ENCODE results near the gene DAGLA. TPM values are rescaled to one million over a fixed set of nuclear protein-coding genes. Genes with fewer than 3 reads are reported as not detected.

The DAGLA gene
- total RNA-seq, 1 donor = 3.6 TPM

DNA sequence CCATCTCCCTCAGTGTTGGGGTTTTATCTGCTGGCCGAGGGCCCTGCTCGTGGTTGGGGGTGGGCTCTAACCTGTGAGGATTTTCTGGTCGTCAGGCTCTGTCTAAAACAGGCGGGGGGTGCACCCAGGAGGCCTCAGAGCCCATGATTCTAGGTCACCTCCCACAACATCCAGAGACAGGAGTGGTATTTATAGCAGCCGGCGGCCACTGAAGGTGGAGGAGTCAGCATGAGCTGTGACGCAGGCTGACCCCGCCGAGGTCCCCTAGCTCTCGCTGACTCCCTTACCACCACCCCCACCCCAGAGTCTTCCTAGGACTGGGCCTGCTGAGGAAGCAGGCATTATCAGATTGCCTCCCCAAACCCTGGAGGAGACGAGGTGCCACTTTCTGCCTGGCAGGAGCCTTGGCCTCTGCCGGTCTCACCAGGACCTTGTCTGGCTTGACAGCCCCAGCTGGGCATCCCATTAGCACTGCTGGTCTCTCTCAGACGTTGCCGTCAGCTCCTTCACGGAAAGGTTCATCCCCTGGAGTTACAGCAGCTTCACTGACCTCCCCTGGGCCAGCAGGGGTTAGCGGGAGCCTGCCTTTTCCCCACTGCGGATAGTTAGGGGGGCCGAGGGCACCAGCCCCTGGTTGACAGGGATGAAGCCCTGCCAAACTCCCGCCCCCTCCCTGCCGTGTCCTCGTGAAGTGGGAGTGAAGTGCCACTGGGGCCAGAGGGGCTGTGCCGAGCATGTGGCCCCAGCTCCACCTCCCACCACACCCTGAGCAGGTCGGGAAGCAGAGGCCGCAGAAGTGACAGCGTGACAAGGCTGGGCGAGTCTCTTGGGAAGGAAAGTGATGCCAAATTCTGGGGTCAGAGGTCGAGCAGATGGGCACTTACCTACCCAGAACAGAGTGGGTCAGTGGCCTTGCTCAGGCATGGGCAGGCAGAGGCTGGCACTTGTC is 26.5 kb downstream of the DAGLA start:
- no peak overlapping the region for H3K27ac ChIP-seq (ENCODE audit: low read depth, low read length)
- H4K20me1 ChIP-seq (ENCODE audit: insufficient read depth, low read length) = peaks cover 52% of the 10 kb centered on the region
- H2AFZ ChIP-seq (ENCODE audit: low read length) = no peak overlapping the region
- no peak overlapping the region for H3K4me3 ChIP-seq (ENCODE audit: insufficient read depth, low read length)
- DNase-seq (ENCODE audit: insufficient read length, low spot score, missing footprints) = no peak
- peaks cover 7% of the 10 kb centered on the region for H3K79me2 ChIP-seq (ENCODE audit: insufficient read depth, low read length)
- no peak overlapping the region for H3K4me2 ChIP-seq (ENCODE audit: insufficient read depth, low read length)
- H3K9me3 ChIP-seq (ENCODE audit: low read depth, low read length) = no peaks in the 10 kb centered on the region
- no peaks in the 10 kb centered on the region for H3K4me1 ChIP-seq (ENCODE audit: insufficient read depth, low read length)
- H3K27me3 ChIP-seq (ENCODE audit: insufficient read depth, low read length) = no peaks in the 10 kb centered on the region
- H3K36me3 ChIP-seq (ENCODE audit: insufficient read depth, low read length) = no peaks in the 10 kb centered on the region
- TF ChIP-seq, protein P1, sequence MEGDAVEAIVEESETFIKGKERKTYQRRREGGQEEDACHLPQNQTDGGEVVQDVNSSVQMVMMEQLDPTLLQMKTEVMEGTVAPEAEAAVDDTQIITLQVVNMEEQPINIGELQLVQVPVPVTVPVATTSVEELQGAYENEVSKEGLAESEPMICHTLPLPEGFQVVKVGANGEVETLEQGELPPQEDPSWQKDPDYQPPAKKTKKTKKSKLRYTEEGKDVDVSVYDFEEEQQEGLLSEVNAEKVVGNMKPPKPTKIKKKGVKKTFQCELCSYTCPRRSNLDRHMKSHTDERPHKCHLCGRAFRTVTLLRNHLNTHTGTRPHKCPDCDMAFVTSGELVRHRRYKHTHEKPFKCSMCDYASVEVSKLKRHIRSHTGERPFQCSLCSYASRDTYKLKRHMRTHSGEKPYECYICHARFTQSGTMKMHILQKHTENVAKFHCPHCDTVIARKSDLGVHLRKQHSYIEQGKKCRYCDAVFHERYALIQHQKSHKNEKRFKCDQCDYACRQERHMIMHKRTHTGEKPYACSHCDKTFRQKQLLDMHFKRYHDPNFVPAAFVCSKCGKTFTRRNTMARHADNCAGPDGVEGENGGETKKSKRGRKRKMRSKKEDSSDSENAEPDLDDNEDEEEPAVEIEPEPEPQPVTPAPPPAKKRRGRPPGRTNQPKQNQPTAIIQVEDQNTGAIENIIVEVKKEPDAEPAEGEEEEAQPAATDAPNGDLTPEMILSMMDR (IDR thresholded peaks at IDR 0.05; ENCODE audit: extremely low read depth, low read depth, low read length) = no peak

DNA sequence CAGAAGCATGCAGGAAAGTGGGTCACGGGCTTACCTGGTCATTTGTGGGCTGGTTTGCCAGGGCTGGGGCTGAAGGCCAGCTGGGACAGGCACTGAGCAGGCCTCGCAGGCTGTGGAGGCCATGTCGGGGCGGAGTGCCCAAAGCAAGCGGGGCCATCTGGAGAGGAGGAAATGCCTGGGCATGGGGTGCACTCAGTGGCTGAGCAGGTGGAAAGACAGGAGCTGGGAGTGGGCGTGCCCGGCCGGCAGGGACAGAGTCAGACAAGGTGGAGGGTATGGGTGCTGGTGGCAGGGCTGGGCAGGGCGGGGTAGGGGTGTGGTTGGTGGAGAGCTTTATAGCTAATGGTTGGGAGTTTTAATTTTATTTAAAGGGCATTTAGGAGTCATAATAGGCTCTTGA is 27.4 kb downstream of the DAGLA start:
- Histone ChIP-seq H3K27ac (ENCODE audit: low read depth, low read length) (no peak overlapping the region), H3K4me3 (ENCODE audit: insufficient read depth, low read length) (no peak overlapping the region), H3K36me3 (ENCODE audit: insufficient read depth, low read length) (no peaks in the 10 kb centered on the region)

DNA sequence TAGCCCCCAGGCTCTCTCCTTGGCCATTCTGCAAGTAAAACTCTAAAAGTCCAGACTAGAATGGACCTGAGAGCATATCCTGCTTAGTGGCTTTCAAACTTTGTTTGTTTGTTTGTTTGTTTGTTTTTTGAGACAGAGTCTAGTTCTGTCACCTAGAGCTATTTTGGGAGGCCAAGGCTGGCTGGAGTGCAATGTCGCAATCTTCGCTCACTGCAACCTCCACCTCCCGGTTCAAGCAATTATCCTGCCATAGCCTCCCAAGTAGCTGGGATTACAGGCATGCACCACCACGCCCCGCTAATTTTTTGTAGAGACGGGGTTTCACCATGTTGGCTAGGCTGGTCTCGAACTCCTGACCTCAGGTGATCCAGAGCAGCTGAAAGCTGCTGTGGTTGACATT is 28.9 kb downstream of the DAGLA start:
- TF ChIP-seq, protein P1 (IDR thresholded peaks at IDR 0.05; ENCODE audit: extremely low read depth, low read depth, low read length) = no peak
- H3K27ac ChIP-seq (ENCODE audit: low read depth, low read length) = no peak overlapping the region
- H3K9me3 ChIP-seq (ENCODE audit: low read depth, low read length) = no peaks in the 10 kb centered on the region
- no peak overlapping the region for H2AFZ ChIP-seq (ENCODE audit: low read length)
- no peak for DNase-seq (ENCODE audit: insufficient read length, low spot score, missing footprints)
- no peak overlapping the region for H3K4me2 ChIP-seq (ENCODE audit: insufficient read depth, low read length)
- H3K36me3 ChIP-seq (ENCODE audit: insufficient read depth, low read length) = no peaks in the 10 kb centered on the region
- H3K79me2 ChIP-seq (ENCODE audit: insufficient read depth, low read length) = no peaks in the 10 kb centered on the region
- no peaks in the 10 kb centered on the region for H3K4me1 ChIP-seq (ENCODE audit: insufficient read depth, low read length)
- H3K27me3 ChIP-seq (ENCODE audit: insufficient read depth, low read length) = no peaks in the 10 kb centered on the region
- H3K4me3 ChIP-seq (ENCODE audit: insufficient read depth, low read length) = no peak overlapping the region
- H4K20me1 ChIP-seq (ENCODE audit: insufficient read depth, low read length) = peaks cover 39% of the 10 kb centered on the region

More for the DNA sequence above, 27.4 kb downstream of the DAGLA start:
- Histone ChIP-seq H3K4me1 (ENCODE audit: insufficient read depth, low read length) (no peaks in the 10 kb centered on the region), H3K27me3 (ENCODE audit: insufficient read depth, low read length) (no peaks in the 10 kb centered on the region), H2AFZ (ENCODE audit: low read length) (no peak overlapping the region), H3K9me3 (ENCODE audit: low read depth, low read length) (no peaks in the 10 kb centered on the region), H3K79me2 (ENCODE audit: insufficient read depth, low read length) (peaks cover 5% of the 10 kb centered on the region), H4K20me1 (ENCODE audit: insufficient read depth, low read length) (peaks cover 50% of the 10 kb centered on the region), H3K4me2 (ENCODE audit: insufficient read depth, low read length) (no peak overlapping the region)
- TF ChIP-seq, protein P1 (IDR thresholded peaks at IDR 0.05; ENCODE audit: extremely low read depth, low read depth, low read length) = no peak
- no peak for DNase-seq (ENCODE audit: insufficient read length, low spot score, missing footprints)

DNA sequence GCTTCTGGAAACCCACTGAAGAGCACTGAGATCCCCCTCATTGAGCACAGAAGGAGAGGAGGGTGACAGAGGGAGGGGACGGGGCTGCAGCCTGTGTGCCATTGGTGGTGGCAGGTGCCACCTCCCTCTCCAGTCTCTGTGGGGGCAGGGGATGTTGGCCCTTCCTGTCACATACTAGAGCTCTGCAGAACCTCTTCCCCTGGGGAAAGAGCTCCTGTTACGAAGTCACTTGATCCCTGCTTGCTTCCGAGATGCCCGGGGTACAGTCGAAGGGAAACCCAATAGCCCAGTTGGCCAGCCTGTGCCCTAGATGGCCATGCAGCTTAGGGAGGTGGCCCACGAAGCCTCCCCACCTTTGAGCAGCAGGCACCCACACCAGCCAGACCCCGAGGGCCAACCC is 29.4 kb downstream of the DAGLA start:
- TF ChIP-seq, protein P1 (IDR thresholded peaks at IDR 0.05; ENCODE audit: extremely low read depth, low read depth, low read length) = no peak
- DNase-seq (ENCODE audit: insufficient read length, low spot score, missing footprints) = no peak
- Histone ChIP-seq H3K4me3 (ENCODE audit: insufficient read depth, low read length) (no peak overlapping the region), H3K4me1 (ENCODE audit: insufficient read depth, low read length) (no peaks in the 10 kb centered on the region), H4K20me1 (ENCODE audit: insufficient read depth, low read length) (peaks cover 35% of the 10 kb centered on the region), H3K4me2 (ENCODE audit: insufficient read depth, low read length) (no peak overlapping the region), H3K9me3 (ENCODE audit: low read depth, low read length) (no peaks in the 10 kb centered on the region), H2AFZ (ENCODE audit: low read length) (no peak overlapping the region), H3K79me2 (ENCODE audit: insufficient read depth, low read length) (no peaks in the 10 kb centered on the region), H3K27me3 (ENCODE audit: insufficient read depth, low read length) (no peaks in the 10 kb centered on the region), H3K36me3 (ENCODE audit: insufficient read depth, low read length) (no peaks in the 10 kb centered on the region), H3K27ac (ENCODE audit: low read depth, low read length) (no peak overlapping the region)

Data from osteoblast (primary cell).